ENCODE results near the gene SLC44A2.

Gene SLC44A2

DNA sequence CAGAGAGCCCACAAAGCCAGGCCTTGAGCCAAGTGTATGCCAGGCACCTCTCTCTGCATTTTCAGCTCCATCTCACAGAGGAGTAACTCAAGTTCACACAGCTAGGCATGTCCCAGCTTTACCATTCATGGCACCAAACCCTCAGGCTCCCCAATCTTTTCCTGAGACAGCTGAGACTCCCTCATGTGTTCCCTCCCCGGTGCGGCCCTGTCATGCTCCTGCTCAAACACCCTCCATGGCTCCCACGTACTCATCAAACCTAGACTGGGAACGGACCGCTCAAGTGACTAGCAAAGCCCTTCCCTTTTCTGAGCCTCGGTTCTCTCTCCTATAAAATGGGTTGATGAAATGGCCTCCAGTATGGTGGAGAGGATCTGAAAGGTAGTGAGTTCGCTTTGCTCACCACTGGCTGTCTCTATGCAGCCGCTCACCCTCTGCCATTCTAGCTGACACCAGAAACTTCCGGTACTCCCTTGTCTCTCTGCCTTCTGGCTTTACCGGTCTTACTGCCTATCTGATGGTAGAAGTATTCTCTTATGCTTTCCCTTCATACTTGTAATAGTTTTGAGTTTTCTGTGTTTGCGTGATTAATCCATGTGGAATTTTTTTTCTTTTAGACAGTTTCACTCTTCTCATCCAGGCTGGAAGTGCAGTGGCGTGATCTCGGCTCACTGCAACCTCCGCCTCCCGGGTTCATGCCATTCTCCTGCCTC, 7.8 kb upstream of the SLC44A2 start:
- no peak for DNase-seq

DNA sequence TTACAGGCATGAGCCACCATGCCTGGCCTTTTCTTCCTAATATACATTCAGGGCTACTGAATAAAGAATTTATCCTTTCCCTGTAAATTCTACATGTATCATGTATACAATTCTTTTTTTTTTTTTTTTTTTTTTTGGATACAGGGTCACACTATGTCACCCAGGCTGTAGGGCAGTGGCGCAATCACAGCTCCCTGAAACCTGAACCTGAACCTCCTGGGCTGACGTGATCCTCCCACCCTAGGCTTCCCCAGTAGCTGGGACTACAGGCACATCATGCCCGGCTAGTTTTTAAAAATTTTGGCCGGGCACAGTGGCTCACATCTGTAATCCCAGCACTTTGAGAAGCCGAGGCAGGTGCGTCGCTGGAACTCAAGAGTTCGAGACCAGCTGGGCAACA, 6.5 kb upstream of the SLC44A2 start:
- no peak for DNase-seq

DNA sequence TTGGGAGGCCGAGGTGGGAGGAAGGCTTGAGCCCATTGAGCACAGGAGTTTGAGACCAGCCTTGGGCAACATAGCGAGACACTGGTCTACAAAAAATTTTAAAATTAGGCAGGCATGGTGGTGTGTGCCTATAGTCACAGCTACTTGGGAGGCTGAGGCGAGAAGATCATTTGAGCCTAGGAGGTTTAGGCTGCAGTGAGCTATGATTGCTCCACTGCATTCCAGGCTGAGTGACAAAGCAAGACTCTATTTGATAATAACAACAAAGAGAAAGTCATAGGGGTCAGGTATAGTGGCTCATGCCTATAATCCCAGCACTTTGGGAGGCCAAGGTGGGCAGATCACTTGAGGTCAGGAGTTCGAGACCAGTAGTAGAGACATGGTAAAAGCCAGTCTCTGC, 4.6 kb upstream of the SLC44A2 start:
- no peak for DNase-seq

DNA sequence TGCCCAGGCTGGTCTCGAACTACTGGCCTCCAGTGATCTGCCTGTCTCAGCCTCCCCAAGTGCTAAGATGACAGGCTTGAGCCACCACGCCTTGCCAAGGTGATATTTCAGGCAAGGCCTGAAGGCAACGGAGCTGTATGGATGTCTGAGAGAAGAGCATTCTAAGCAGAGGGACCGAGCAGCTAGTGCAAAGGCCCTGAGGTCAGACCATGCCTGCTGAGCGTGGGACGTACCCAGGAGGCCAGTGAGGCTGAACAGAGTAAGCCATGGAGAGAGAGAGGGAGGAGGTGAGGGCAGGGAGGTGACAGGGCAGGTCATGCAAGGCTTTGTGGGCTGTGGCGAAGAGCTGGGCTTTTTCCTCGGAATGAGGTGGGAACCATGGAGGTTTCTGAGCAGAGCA, 3.4 kb upstream of the SLC44A2 start:
- no peak for DNase-seq

DNA sequence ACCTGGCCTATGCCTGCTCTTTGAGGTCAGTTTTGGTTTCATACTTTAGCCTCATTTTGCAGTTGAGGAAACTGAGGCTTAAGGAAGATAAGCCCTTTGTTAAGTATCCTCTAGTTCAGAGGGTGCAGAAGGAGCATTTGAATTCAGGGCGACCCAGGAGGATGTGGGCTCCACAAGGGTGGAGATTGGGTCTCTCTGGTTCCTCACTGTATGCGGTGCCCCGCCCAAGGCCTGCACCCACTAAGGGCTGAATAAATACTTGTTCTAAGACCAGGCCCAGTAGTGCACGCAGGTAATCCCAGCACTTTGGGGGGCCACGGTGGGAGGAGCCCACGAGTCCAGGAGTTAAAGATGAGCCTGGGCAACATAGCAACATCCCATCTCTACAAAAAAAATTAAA, 768 bp upstream of the SLC44A2 start:
- DNase-seq: no peak

DNA sequence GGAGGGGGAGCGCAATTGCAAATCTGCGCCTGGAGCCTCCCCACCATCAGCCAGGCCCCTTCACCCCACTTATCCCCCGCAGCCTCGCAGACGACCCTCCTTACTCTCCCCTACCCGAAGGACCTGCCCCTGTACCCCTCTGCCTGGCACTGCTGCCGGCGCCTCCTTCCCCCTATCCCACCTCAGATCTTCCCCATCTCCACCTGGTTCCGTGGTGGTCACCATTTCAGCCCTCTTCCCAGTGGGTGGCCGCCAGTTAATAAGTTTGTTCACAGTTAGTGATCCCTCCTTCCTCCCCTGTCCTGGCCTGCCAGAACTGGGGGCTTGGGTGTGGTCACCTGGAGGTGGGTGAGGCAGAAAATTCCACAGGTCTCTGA, 397 bp downstream of the SLC44A2 start:
- no peak for DNase-seq

DNA sequence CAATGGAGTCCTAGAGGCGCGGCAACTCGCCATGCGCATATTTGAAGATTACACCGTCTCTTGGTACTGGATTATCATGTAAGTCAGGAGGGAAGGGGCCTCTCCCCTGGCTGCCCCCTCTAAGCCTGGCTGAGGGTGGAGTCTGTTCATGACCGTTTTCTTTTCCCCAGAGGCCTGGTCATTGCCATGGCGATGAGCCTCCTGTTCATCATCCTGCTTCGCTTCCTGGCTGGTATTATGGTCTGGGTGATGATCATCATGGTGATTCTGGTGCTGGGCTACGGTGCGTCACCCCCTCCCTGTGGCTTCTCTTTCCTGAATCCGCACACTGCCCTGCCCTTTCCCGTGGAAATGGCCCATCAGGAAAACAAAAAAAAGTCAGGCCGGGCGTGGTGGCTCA, 6.5 kb downstream of the SLC44A2 start:
- no peak for DNase-seq

DNA sequence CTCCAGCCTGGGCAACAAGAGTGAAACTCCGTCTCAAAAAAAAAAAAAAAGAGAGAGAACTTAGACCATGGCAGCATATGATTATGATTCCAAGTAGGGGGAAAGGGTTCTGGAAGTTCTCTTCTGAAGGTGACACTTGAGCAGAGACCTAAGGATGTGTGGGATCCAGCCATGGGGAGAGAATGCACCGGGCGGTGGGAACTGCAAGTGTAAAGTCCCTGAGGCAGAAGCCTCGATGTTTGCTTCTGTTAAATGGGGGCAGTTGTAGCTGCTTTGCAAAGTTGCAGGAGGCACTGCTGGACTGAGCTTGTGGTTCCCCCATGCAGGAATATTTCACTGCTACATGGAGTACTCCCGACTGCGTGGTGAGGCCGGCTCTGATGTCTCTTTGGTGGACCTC, 9.1 kb downstream of the SLC44A2 start:
- DNase-seq: no peak

DNA sequence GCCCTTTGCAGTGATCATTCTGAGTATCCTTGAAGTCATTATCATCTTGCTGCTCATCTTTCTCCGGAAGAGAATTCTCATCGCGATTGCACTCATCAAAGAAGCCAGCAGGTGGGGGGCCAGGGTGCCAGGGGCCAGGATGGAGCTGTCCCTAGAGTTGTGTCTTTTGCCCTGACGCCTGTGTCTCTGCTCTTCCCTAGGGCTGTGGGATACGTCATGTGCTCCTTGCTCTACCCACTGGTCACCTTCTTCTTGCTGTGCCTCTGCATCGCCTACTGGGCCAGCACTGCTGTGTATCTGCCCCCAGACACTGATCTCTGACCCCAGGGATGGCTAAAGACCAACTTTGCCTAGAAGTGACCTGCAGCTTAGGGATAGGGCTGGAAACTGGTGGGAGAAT, 9.6 kb downstream of the SLC44A2 start:
- no peak for DNase-seq

DNA sequence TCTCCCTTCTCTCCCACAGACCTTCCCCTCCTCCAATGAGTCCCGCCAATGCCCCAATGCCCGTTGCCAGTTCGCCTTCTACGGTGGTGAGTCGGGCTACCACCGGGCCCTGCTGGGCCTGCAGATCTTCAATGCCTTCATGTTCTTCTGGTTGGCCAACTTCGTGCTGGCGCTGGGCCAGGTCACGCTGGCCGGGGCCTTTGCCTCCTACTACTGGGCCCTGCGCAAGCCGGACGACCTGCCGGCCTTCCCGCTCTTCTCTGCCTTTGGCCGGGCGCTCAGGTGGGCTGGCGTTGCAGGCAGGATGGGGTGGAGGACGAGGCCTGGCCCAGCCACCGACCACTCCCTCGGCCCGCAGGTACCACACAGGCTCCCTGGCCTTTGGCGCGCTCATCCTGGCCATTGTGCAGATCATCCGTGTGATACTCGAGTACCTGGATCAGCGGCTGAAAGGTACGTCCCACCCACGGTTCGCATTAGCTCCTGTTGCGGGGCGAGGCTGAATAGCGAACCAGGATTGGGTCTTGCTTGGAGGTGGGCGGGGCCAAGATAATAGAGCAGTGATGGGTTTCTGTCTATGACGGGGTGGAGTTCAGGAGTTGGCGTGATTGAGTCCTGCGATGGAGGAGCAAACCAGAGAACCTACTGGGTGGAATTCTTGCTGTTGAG, 11.1 kb downstream of the SLC44A2 start:
- no peak for DNase-seq

DNA sequence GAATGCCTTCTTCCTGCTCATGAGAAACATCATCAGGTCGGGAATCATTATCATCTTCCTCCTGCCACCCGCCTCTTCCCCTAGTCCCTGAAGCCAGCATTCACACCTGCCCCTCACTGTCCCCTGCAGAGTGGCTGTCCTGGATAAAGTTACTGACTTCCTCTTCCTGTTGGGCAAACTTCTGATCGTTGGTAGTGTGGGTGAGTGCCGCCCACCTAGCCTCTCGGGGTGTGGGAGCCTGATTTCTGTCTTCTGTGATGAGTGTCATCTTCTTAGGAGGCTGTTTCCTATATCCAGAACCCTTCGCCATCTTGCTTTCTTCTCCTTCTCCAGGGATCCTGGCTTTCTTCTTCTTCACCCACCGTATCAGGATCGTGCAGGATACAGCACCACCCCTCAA, 12.5 kb downstream of the SLC44A2 start:
- no peak for DNase-seq

DNA sequence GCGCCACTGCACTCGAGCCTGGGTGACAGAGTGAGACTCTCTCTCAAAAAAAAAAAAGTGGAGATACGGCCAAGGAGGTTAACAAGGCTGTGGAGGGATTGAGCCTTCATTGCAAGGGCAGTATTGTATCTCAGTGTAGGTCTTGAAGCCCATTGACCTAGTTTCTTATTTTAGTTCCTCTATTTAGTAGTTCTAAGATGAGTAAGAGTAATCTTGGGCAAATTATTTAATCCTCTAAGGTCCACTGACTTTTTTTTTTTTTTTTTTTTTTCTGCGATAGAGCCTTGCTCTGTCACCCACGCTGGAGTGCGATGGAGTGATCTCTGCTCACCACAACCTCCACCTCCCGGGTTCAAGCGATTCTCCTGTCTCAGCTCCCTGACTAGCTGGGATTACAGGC, 14.5 kb downstream of the SLC44A2 start:
- DNase-seq: no peak

DNA sequence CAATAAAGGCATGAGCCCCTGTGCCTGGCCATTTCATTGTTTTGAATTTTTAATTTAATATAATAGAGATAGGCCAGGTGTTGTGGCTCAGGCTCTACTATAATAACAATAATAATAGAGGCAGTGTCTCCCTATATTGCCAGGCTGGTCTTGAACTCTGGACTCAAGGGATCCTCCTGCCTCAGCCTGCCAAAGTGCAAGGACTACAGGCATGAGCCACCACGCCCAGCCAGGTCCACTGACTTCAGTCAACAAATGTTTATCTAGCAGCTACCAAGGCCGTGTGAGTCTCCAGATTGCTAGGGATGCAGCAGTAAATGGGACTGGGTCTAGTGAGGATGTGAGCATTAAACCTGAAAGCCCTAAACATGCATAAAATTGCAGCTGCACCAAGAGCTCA, 15.0 kb downstream of the SLC44A2 start:
- no peak for DNase-seq

DNA sequence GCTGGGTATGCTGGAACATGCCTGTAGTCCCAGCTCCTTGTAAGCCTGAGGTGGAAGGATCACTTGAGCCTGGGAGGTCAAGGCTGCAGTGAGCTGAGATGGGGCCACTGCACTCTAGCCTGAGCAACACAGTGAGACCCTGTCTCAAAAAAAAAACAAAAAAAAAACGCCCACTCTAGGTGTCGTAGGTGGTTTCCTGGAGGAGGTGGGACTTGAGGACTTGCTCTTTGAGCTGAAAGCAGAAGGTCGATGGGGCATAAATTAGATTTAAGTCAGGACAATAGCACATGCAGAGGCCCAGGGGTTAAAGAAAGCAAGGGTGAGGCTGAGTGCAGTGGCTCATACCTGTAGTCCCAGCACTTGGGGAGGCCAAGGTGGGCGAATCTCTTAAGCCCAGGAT, 15.9 kb downstream of the SLC44A2 start:
- no peak for DNase-seq

DNA sequence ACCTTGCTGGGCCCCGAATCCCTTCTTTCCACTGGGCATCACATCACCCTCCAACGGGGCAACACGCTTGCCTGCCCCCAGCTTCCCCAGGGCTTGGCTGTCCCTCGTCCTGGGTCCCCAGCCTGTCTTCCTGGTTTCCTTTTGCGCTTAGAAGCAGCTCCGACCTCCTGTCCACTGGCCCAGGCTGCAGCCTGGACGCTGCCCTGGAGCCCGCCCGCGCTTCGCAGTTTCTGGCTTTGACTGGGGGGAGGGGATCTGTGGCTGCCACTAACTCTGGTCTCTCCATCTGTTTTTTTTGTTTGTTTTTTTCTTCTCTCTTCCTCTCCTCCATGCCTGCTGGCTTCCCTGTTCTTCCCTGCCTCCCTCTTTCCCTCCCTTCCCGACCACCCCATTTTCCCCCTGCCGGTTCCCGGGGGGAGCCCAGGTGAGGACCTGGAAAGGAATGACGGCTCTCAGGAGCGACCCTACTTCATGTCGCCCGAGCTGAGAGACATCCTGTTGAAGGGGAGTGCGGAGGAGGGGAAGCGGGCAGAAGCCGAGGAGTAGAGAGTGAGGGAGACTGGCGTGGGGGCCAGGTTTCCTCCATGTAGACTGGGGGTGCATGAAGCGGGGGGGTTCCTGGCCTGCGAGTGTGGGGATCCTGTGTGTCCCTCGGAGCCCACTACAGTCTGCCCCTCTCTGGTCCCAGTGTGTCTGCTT, 17.3 kb downstream of the SLC44A2 start:
- DNase-seq: no peak

DNA sequence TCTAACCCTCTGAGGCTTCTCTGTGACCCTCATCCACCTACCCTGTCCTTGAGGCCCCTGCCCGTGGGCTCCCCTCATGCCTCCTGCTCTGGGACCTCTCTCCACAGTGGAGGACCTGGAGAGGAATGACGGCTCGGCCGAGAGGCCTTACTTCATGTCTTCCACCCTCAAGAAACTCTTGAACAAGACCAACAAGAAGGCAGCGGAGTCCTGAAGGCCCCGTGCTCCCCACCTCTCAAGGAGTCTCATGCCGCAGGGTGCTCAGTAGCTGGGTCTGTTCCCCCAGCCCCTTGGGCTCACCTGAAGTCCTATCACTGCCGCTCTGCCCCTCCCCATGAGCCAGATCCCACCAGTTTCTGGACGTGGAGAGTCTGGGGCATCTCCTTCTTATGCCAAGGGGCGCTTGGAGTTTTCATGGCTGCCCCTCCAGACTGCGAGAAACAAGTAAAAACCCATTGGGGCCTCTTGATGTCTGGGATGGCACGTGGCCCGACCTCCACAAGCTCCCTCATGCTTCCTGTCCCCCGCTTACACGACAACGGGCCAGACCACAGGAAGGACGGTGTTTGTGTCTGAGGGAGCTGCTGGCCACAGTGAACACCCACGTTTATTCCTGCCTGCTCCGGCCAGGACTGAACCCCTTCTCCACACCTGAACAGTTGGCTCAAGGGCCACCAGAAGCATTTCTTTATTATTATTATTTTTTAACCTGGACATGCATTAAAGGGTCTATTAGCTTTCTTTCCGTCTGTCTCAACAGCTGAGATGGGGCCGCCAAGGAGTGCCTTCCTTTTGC, 18.0 kb downstream of the SLC44A2 start:
- no peak for DNase-seq

DNA sequence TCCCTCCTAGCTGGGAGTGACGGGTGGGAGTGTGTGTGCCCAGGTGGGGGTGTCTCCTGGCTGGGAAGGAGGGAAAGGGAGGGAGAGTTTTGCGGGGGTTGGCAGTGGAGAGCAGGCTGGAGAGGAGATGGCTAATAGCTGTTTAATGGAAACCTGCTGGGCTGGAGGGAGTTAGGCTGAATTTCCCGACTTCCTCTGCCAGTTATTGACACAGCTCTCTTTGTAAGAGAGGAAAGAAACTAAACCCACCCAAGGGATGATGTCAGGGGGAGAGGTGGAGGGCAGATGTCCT, 18.6 kb downstream of the SLC44A2 start:
- no peak for DNase-seq

DNA sequence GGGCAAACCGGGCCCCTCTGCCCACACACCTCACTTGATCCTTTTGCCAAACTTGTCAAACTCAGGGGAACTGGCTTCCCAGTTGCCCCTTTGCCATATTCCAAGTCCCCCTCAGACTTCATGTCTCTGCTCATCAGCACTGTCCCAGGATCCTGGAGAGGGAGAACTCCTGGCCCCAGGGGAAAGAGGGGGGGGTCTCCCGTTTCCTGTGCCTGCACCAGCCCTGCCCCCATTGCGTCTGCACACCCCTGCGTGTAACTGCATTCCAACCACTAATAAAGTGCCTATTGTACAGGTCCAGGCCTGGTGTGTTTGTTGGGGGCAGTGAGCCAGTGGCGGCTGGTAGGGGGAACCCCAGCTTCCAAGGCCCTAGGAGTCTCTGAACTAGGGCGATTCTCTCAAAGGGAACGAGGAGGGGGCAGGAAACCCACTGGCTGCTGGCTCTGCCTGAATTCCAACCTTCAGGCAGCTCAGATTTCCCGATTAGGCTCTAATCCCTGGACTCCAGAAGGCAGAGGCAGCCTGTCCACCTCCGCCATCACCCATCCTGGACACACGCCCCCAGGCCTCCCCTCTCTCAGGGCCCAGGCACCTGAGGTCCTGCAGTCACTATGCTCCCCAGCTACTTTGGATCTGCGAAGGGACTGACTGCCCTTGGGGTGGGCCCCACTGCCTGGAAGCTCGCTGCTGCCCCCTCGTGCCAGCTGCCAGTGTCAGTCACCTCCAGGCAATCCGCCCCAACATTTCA, 19.1 kb downstream of the SLC44A2 start:
- DNase-seq: peak; percentile 59

DNA sequence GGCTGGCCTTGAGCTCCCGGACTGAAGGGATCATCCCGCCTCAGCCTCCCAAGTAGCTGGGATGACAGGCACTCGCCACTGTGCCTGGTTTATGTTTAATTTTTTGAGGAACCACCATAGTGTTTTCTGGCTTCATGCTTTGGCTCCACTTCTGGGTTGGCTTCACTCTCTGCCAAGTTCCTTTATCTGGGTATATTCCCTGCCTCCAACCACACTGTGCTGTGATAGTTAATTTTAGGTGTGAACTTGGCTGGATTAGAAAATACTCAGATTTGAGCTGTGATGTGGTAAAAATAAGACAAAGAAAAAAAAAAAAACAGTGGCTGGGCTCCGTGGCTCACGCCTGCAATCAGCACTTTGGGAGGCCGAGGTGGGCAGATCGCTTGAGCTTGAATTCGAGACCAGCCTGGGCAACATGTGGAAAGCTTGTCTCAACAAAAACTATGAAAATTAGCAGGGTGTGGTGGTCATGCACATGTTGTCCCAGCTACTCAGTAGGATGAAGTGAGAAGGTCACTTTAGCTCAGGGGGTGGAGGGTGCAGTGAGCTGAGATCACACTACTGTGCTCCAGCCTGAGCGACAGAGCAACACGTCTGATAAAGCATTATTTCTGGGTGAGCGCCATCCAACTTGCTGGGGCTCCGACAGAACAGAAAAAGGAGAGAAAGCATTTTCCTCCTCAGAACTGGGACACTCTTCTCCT, 21.3 kb downstream of the SLC44A2 start:
- DNase-seq: no peak

DNA sequence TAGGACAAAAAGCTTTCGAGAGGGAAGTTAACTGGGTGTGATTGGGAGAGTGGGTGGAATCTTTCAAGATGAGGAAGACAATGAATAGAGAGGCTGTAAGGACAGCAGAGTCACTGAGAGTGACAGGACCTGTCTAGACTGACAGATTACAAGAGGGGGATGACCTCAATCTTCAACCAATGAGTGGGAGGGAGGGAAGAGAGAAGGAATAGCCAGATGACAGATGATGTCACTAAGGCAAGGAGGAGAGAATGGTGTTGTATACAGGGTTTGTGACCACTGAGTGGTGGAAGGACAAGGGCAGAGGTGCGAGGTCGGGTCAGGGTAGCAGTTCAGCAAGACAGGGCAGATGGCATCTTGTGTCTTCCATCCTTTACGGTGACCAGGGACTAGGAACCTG, 23.0 kb downstream of the SLC44A2 start:
- no peak for DNase-seq

DNA sequence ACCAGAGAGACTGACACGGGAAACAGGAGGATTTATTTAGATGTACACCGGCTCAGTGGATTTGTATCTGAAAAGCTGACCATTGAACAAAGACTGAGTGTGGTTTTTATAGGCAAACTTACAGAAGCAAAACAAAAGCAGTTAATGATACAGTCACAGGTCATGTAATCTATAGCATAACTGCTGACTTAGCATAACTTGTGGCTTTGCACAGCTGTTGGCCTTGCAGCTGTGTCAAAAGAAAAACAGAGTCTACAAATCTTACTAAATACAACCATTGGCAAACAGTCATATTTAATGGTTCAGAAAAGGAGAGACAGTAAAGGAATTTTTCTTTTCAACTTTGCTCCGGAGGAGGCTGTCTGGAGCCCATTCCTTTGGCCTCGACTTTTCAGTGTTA, 26.5 kb downstream of the SLC44A2 start:
- DNase-seq: no peak

DNA sequence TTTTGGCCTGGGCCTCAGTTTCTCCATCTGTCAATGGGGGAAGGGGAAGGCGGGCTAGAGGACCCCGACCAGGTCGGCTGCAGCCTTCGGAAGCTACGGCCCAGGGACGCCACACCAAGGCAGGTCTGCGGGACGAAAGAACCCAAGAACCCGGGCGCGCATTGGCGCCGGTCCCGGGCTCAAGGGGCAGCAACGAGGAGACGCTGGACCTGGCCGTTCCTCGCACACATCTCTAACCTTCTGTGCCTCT, 28.1 kb downstream of the SLC44A2 start:
- no peak for DNase-seq
